Smooth muscle cell of the brain vasculature (primary cell): Measurements from ENCODE around the gene HS3ST1.
"Not testable (repeated sequence)": the region's sequence is repeated elsewhere in the genome, so short reads cannot be mapped to it uniquely, and the experiment has no call there.

ENCODE experiments used
- DNase-seq: peaks from one replicate; pipeline ENCODE4 v3.0.0-alpha.2; 2012; ENCODE audit warnings: low read depth, low spot score

The HS3ST1 gene

DNA sequence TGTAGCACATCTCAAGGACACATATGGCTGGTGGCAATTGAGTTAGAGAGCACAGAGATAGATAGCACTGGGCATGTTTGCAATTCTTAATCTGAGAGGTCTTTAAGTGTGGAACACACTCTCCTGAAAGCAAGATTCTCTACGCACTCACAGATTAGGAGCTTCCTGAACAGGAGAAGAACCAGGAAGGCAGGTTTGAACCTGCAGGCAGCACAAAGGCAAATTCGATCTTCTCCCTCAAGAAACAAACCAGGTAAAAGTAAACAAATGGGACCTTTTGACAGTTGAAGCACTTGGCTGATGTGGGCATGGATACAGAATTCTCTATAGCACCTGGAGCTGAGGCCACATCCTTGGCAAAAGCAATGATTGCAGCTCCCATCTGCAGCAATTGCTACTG, 24.3 kb downstream of the HS3ST1 start:
- DNase-seq, result no peak

DNA sequence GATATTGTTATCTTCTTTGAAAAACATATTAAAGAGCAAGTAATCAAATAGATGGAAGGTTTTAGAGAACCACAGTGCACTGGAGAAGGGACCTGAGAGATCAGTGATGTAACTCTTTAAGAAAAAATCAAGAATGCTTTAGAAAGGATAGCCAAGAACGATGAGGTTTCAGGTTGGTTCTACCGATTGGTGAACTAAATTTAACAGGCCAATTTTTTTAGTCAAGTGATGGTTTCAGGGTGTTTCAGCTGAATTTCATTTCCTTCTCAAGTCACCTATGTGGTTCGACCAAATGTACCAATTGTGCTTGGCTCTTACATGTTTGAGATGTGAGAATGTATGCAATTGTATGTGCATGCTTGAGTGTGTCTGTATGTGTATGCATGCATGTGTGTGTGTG, 26.5 kb downstream of the HS3ST1 start:
- DNase-seq, result no peak

- no peak for DNase-seq
These were observed 29.2 kb downstream of the HS3ST1 start for GRCh38 chr4:11399461-11399971.

GRCh38 chr4:11397819-11398610, 30.7 kb downstream of the HS3ST1 start:
- no peak for DNase-seq

DNA sequence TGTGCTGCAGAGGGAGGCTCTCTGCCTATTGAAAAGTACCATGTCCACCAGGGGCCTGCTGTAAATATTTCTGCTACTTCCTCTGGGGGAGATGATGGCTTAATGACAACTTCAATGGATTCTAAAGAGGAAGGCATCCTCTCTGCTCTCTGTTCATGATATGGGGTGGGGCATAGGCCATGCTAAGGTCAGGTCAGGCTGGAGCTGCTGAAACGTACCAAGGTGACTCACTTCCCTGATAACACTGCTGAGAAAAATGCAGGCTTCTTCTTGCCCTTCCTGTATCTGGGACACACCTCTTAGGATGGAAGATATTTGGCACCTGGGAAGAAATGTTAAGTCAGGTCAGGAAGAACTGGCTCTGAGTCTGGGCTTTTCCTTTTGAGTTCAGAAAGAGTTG, 31.5 kb downstream of the HS3ST1 start:
- no peak for DNase-seq

- DNase-seq, result no peak
These were observed 35.1 kb downstream of the HS3ST1 start for GRCh38 chr4:11393551-11393950.

GRCh38 chr4:11384072-11384471, 44.6 kb downstream of the HS3ST1 start:
- DNase-seq, result not testable (repeated sequence)

DNA sequence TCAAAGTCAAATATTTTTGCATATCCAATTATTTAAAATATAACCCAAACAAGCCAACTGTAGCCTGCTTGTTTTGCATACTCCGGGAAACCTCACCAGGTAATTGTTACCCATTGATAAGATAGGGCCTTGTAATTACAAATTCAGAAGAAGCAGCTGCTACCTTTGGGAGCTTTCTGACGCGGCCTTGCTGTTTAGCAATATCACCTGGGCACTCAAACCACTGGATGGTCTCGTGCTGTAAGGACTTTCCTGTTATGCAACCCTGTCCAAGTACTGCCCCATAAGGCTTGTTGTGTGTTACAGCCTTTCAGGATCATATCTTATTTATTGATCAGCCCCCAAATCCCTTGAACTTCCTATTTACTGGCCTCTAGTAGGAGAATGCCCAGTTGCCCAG, 52.1 kb downstream of the HS3ST1 start:
- no peak for DNase-seq

- DNase-seq, result no peak
These were observed 52.5 kb downstream of the HS3ST1 start for GRCh38 chr4:11376146-11376545.

DNA sequence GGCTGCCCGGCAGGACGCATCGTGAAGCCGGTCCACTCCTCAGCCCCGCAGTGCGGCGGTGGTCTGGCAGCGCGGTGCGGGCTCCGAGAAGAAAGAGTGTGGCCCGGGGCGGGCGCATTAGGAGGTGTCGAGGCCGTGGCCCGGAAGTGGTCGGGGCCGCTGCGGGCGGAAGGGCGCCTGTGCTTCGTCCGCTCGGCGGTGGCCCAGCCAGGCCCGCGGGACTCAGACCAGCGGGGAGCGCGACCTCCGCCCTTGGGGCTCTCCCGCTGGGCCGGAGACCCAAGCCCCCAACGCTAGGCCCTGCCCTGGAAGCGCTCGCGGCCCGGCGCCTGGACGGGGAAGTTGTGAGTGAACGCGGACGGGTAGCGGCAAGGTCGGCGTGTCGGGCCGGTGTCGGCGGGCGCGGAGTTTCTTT, 60.0 kb downstream of the HS3ST1 start:
- DNase-seq, result no peak

- peak; percentile 81 for DNase-seq
These were observed 61.3 kb downstream of the HS3ST1 start for GRCh38 chr4:11367371-11367770.

- DNase-seq, result no peak
These were observed 61.8 kb downstream of the HS3ST1 start for GRCh38 chr4:11366859-11367258.

- DNase-seq, result no peak
These were observed 63.7 kb downstream of the HS3ST1 start for GRCh38 chr4:11365039-11365438.

- DNase-seq, result no peak
These were observed 69.1 kb downstream of the HS3ST1 start for GRCh38 chr4:11359591-11359990.

DNA sequence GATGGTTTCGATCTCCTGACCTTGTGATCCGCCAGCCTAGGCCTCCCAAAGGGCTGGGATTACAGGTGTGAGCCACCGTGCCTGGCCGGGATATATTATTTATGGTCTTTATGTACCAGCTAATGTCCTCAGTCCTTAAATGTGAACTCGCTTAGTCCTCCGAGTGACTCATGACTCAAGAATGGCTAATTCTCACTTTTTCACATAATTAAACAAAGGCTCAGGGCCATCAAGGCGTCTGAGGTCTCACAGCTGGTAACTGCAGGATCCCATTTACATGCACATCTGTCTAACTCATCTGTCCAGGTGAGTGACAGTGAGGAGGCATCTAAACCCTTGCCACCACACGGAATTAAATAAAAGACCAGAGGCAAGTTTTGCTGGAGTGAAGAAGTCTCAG, 73.5 kb downstream of the HS3ST1 start:
- DNase-seq, result no peak

GRCh38 chr4:11354531-11354930, 74.2 kb downstream of the HS3ST1 start:
- no peak for DNase-seq

DNA sequence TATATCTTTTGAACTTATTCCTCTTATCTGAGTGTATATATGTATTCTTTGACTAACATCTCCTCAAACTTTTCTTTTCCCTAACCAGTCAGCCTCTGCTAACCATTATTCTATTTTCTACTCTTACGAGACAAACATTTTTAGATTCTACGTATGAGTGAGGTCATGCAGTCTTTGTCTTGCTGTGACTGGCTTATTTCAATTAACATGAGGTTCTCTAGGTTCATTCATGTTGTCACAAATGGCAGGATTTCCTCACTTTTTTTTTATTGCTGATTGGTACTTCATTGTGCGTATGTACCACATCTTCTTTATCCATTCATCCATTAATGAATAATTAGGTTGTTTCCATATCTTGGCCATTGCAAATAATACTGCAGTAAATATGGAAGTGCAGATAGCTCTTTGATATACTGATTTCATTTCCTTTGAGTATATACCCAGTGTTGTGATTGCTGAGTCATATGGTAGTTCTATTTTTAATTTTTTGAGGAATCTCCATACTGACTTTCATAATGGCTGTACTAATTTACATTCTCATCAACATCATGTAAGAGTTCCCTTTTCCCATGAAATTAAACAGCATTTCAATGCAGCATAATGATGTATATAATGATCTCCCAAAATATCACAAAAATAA, 80.1 kb downstream of the HS3ST1 start:
- DNase-seq, result no peak

DNA sequence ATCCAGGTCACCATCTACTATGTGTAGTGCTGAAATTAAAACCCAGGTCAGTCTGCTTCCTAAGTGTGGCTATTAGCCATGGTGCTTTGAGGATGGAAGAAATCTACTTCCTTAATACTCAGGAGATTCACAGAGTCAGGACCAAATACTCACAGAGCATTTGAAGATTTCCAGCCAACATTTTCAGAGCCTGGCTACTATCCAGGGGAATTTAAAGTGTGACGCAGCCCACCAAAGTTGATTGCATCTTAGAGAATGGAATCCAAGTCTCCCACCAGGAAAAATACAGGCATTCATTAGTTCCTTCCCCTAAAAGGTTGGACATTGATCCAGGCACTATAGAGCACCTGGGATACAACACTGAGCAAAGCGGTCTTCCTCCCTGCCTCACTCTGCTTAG, 83.8 kb downstream of the HS3ST1 start:
- no peak for DNase-seq

GRCh38 chr4:11343536-11343935, 85.2 kb downstream of the HS3ST1 start:
- no peak for DNase-seq
